HepG2 (cell line): ENCODE measurements around the gene FAM222B. TPM values are rescaled to one million over a fixed set of nuclear protein-coding genes. Genes with fewer than 3 reads are reported as not detected.
A peak's percentile ranks its signal among the peaks of the same experiment; 100 is the strongest.

Experiments
- ATAC-seq: fragments of 200-7000 bp; cut with Tn5 transposase; 3 replicates; pipeline ENCODE4 v1.9.1; 2020; ENCODE audit warnings: mild to moderate bottlenecking, moderate library complexity
- BruUV-seq: library from RNA; stranded (reverse); fragments of 400-500 nt; replicated peaks from 2 replicates; lab custom pipeline; 2021; lab: Mats Ljungman, UMichigan
- CTCF ChIA-PET: fragments of 300-600 bp; formaldehyde crosslinking; extraction: SDS; loops from one replicate; lab custom pipeline; 2021; ENCODE audit warnings: low total read pairs, inconsistent platforms, low intra/inter-chr PET ratio; lab: Yijun Ruan, JAX
- POLR2A ChIA-PET: fragments of 350-600 bp; sonication (Branson Sonifier 250); formaldehyde crosslinking; loops from one replicate; lab custom pipeline; 2020; ENCODE audit warnings: antibody characterized with exemption, inconsistent platforms; lab: Yijun Ruan, JAX
- DNase-seq: peaks from one replicate; pipeline ENCODE4 v3.0.0-alpha.2; 2015; ENCODE audit warnings: low spot score
- FAIRE-seq: peaks from 3 replicates; lab custom pipeline; 2011; peaks lifted over from hg19 to GRCh38; lab: Jason Lieb, UNC
- H2AFZ ChIP-seq: one replicate; pipeline ENCODE4 v1.6.1; 2011; ENCODE audit warnings: low read length, inconsistent platforms
- H3K27ac ChIP-seq: fragments of 300-600 bp; 3 replicates; pipeline ENCODE4 v1.8.0; 2011; ENCODE audit warnings: mixed run types, mild to moderate bottlenecking, mixed read lengths, low read length, inconsistent platforms; ENCODE audit not compliant: insufficient read depth; ENCODE audit errors: extremely low read length
- H3K27me3 ChIP-seq, 2 experiments: fragments of 200-600 bp in 1 of 2; 2 replicates in 1 of 2; 3 replicates in 1 of 2; pipeline versions ENCODE4 v1.6.0 to v1.8.0; 2011; ENCODE audit warnings: low read length in 2 of 2, mild to moderate bottlenecking in 2 of 2, moderate library complexity in 2 of 2, inconsistent platforms in 1 of 2; ENCODE audit not compliant: insufficient read depth in 2 of 2, control insufficient read depth in 1 of 2
- H3K36me3 ChIP-seq, 2 experiments: fragments of 200-600 bp in 1 of 2; replicated peaks in 1 of 2; 2 replicates in 1 of 2; 3 replicates in 1 of 2; pipeline versions ENCODE4 v1.5.1 to v1.8.0; 2011; ENCODE audit warnings: low read length in 2 of 2, inconsistent platforms in 1 of 2; ENCODE audit not compliant: insufficient read depth in 2 of 2, control insufficient read depth in 1 of 2
- H3K4me1 ChIP-seq: 2 replicates; pipeline ENCODE4 v1.5.1; 2012; ENCODE audit warnings: low read length, inconsistent platforms; ENCODE audit not compliant: insufficient read depth
- H3K4me2 ChIP-seq: 2 replicates; pipeline ENCODE4 v1.6.0; 2011; ENCODE audit warnings: low read depth, low read length, inconsistent platforms
- H3K4me3 ChIP-seq, 3 experiments: fragments of 200-600 bp in 1 of 3; sonication (generic), shearing (Covaris generic) in 1 of 3; replicated peaks in 1 of 3; 2 replicates each; pipeline ENCODE4 v1.5.1; 2011 to 2016; ENCODE audit warnings: low read length in 3 of 3, inconsistent platforms in 2 of 3, low read depth in 2 of 3, mild to moderate bottlenecking in 2 of 3, control low read depth in 1 of 3, mixed read lengths in 1 of 3; ENCODE audit not compliant: insufficient read depth in 1 of 3
- H3K79me2 ChIP-seq: one replicate; pipeline ENCODE4 v1.6.1; 2011; ENCODE audit warnings: low read length, inconsistent platforms; ENCODE audit not compliant: insufficient read depth
- H3K9ac ChIP-seq: 2 replicates; pipeline ENCODE4 v1.6.0; 2011; ENCODE audit warnings: mild to moderate bottlenecking, low read depth, low read length, inconsistent platforms; ENCODE audit not compliant: insufficient read depth
- H3K9me3 ChIP-seq: 2 replicates; pipeline ENCODE4 v1.5.1; 2012; ENCODE audit warnings: mild to moderate bottlenecking, low read length
- H4K20me1 ChIP-seq: 2 replicates; pipeline ENCODE4 v1.6.0; 2011; ENCODE audit warnings: inconsistent platforms, mild to moderate bottlenecking, low read length, moderate library complexity; ENCODE audit not compliant: insufficient read depth
- ARID2 ChIP-seq: sonication (generic); formaldehyde crosslinking; IDR thresholded peaks from 2 replicates; pipeline ENCODE4 v1.8.1; 2022; ENCODE audit warnings: mild to moderate bottlenecking, missing genetic modification reagents, borderline replicate concordance
- CENPBD1 ChIP-seq: sonication (generic); formaldehyde crosslinking; IDR thresholded peaks from 2 replicates; pipeline ENCODE4 v1.8.0; 2022; ENCODE audit warnings: missing genetic modification reagents, low read depth, mild to moderate bottlenecking, borderline replicate concordance
- FOSL2 ChIP-seq: sonication (generic); formaldehyde crosslinking; IDR thresholded peaks from 2 replicates; pipeline ENCODE4 v1.4.0; 2020; ENCODE audit warnings: missing genetic modification reagents
- KDM3A ChIP-seq: IDR thresholded peaks from 2 replicates; pipeline ENCODE4 v1.6.1; 2018; ENCODE audit warnings: low read depth, missing compliant biosample characterization
- MTA3 ChIP-seq: sonication (generic); formaldehyde crosslinking; IDR thresholded peaks from 2 replicates; pipeline ENCODE4 v1.4.0; 2020; ENCODE audit warnings: missing genetic modification reagents
- MZF1 ChIP-seq: sonication (generic); formaldehyde crosslinking; IDR thresholded peaks from 2 replicates; pipeline ENCODE4 v1.8.1; 2023; ENCODE audit warnings: mild to moderate bottlenecking, missing genetic modification reagents, borderline replicate concordance
- ZNF317 ChIP-seq: sonication (generic); formaldehyde crosslinking; IDR thresholded peaks from 2 replicates; pipeline ENCODE4 v1.5.0; 2020; ENCODE audit warnings: mild to moderate bottlenecking, missing genetic modification reagents
- ZNF432 ChIP-seq: sonication (generic); formaldehyde crosslinking; IDR thresholded peaks from 2 replicates; pipeline ENCODE4 v1.5.0; 2020; ENCODE audit warnings: missing genetic modification reagents, mild to moderate bottlenecking, borderline replicate concordance
- ZNF550 ChIP-seq: sonication (generic); formaldehyde crosslinking; IDR thresholded peaks from 2 replicates; pipeline ENCODE4 v1.4.0; 2020; ENCODE audit warnings: mild to moderate bottlenecking, missing genetic modification reagents, borderline replicate concordance
- ZNF556 ChIP-seq: sonication (generic); formaldehyde crosslinking; IDR thresholded peaks from 2 replicates; pipeline ENCODE4 v1.4.0; 2020; ENCODE audit warnings: mild to moderate bottlenecking, missing genetic modification reagents, borderline replicate concordance
- WGBS: methylation state at CpG from one replicate; pipeline ENCODE4 v1.1.6; 2017; ENCODE audit warnings: low lambda C conversion rate; 5-methylcytosine and 5-hydroxymethylcytosine counted together
- in situ Hi-C: cut with HindIII; loops from 2 replicates; pipeline ENCODE4 v1.10.0; 2017; ENCODE audit warnings: low pct_unique_long_range_greater_than_20kb; ENCODE audit not compliant: extremely low pct_ligation_motif_present
- intact Hi-C: fragments of 100-400 bp; cut with micrococcal nuclease; formaldehyde crosslinking; loops from one replicate; pipeline ENCODE4 v1.10.0; 2022; ENCODE audit not compliant: unreplicated experiment
- polyA plus RNA-seq, 8 experiments: library from polyadenylated mRNA; depleted of rRNA in 3 of 8; stranded (reverse) in 7 of 8; unstranded in 1 of 8; fragments of >200 nt; fragmentation: Illumina TruSeq in 4 of 8; extraction: Trizol in 4 of 8; gene quantifications; 2 replicates each; pipeline versions ENCODE4 v1.2.1 to v1.2.3, GENCODE V29; 2011 to 2016; ENCODE audit warnings: low read depth in 4 of 8, missing spikeins in 1 of 8, mixed read lengths in 1 of 8; ENCODE audit not compliant: insufficient read depth in 1 of 8
- total RNA-seq, 5 experiments: library from RNA; depleted of rRNA; stranded (reverse); fragments of >200 nt; fragmentation: Illumina TruSeq; extraction: Trizol; gene quantifications; 2 replicates each; pipeline ENCODE4 v1.2.3, GENCODE V29; 2016; ENCODE audit warnings: low read depth in 1 of 5
- TF ChIP-seq, protein P1 (sequence below): sonication (generic); formaldehyde crosslinking; IDR thresholded peaks from 2 replicates; pipeline ENCODE4 v1.4.0; 2020; ENCODE audit warnings: low read depth, mild to moderate bottlenecking, missing genetic modification reagents
- TF ChIP-seq, protein P2 (sequence below), 2 experiments: sonication (generic) in 1 of 2; formaldehyde crosslinking in 1 of 2; IDR thresholded peaks; 2 replicates each; pipeline versions ENCODE4 v1.5.1 to v1.6.1; 2011 to 2020; ENCODE audit warnings: borderline replicate concordance in 1 of 2, low read depth in 1 of 2, low read length in 1 of 2, mild to moderate bottlenecking in 1 of 2, missing genetic modification reagents in 1 of 2, moderate library complexity in 1 of 2

The FAM222B gene
- total and polyA plus RNA-seq, 2 of the 13 experiments (the other 11 are each of a cell fraction or from before 2014, with no cell fraction given): 3.5 to 7.3 TPM

GRCh38 chr17:28865946-28866752 is 23.6 kb upstream of the FAM222B start:
- Histone ChIP-seq H3K4me2 (peak overlapping the region; percentile 51), H3K27me3 (no peaks in the 10 kb centered on the region), H3K36me3 (no peaks in the 10 kb centered on the region), H2AFZ (no peak overlapping the region), H3K4me3 (no peak overlapping the region), H4K20me1 (no peaks in the 10 kb centered on the region), H3K9ac (peak overlapping the region; percentile 4; the same call in 1 of the 2 replicates), H3K9me3 (no peaks in the 10 kb centered on the region), H3K4me1 (peaks cover 33% of the 10 kb centered on the region), H3K27ac (no peak overlapping the region), H3K79me2 (no peaks in the 10 kb centered on the region)
- in situ Hi-C loops (no loop called here), intact Hi-C loops (no loop called here)
- BruUV-seq: no TSS peak
- DNase-seq (no peak), FAIRE-seq (no peak), ATAC-seq (peak; percentile 31)
- no peak for TF ChIP-seq ZNF317 (CRISPR knock-in tag)
- no peak for TF ChIP-seq KDM3A (CRISPR knock-in tag)
- no peak for TF ChIP-seq MTA3 (CRISPR knock-in tag)
- no peak for TF ChIP-seq MZF1
- TF ChIP-seq FOSL2: peak; percentile 24; the same call in 1 of the 2 replicates
- no peak for TF ChIP-seq CENPBD1 (CRISPR knock-in tag)
- no peak for TF ChIP-seq ZNF432 (CRISPR knock-in tag)
- no peak for TF ChIP-seq ARID2
- TF ChIP-seq, protein P1, sequence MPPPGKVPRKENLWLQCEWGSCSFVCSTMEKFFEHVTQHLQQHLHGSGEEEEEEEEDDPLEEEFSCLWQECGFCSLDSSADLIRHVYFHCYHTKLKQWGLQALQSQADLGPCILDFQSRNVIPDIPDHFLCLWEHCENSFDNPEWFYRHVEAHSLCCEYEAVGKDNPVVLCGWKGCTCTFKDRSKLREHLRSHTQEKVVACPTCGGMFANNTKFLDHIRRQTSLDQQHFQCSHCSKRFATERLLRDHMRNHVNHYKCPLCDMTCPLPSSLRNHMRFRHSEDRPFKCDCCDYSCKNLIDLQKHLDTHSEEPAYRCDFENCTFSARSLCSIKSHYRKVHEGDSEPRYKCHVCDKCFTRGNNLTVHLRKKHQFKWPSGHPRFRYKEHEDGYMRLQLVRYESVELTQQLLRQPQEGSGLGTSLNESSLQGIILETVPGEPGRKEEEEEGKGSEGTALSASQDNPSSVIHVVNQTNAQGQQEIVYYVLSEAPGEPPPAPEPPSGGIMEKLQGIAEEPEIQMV (CRISPR knock-in tag): no peak
- TF ChIP-seq, protein P2, sequence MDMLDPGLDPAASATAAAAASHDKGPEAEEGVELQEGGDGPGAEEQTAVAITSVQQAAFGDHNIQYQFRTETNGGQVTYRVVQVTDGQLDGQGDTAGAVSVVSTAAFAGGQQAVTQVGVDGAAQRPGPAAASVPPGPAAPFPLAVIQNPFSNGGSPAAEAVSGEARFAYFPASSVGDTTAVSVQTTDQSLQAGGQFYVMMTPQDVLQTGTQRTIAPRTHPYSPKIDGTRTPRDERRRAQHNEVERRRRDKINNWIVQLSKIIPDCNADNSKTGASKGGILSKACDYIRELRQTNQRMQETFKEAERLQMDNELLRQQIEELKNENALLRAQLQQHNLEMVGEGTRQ (IDR thresholded peaks at IDR 0.05; ENCODE audit: low read depth, low read length): no peak
- TF ChIP-seq, protein P2 (CRISPR knock-in tag; IDR thresholded peaks at IDR 0.05; ENCODE audit: borderline replicate concordance): 0 out of 2 replicates have a peak, but pooled peaks have one; percentile 18
- TF ChIP-seq ZNF550: no peak
- no peak for TF ChIP-seq ZNF556 (CRISPR knock-in tag)
- WGBS: 86% methylated on average over 11 of the region's 13 CpGs
- ChIA-PET POLR2A (interaction anchor here (1.4 to 1.5 kb wide), 2 partner anchors 12 to 58 kb away, joined by 3 to 8 read pairs; partner anchors contain the start of gene ERAL1), CTCF (no interaction called here)
